ENCODE data around the gene NADSYN1. TPM values are rescaled to one million over a fixed set of nuclear protein-coding genes. Genes with fewer than 3 reads are reported as not detected.
"Not testable (repeated sequence)": the region's sequence is repeated elsewhere in the genome, so short reads cannot be mapped to it uniquely, and the experiment has no call there.

The NADSYN1 gene
- total RNA-seq, 1 donor from 2014 or later, result 71.0 TPM

DNA sequence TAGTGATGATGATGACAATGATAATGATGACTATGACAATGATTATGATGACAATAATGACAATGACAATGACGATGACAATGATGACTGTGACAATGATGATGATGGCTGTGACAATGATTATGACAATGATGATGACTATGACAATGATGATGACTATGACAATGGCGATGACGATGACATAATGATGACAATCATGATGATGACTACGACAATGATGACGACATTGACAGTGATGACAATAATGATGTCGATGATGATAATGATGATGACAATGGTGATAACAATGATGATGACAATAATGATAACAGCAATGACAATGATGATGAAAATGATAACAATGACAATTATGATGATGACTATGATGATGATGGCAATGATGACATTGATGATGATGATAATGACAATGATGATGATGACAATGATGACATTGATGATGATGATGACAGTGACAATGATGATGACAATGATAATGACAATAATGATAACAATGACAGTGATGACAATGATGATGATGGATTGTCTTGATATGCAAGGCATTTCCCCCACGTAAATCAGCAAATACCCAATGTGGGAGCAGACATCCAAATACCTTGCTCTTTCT is 42.5 kb upstream of the NADSYN1 start:
- Mint-ChIP-seq H3K27me3 (ENCODE audit: low read depth) (peaks cover 17% of the 10 kb centered on the region), H3K9me3 (peaks cover 7% of the 10 kb centered on the region), H3K27ac (no peak overlapping the region), H3K4me3 (no peak overlapping the region), H3K4me1 (peaks cover 2% of the 10 kb centered on the region), H3K36me3 (no peaks in the 10 kb centered on the region)
- no peak for DNase-seq (ENCODE audit: low spot score in 2 of 2, unreplicated experiment in 2 of 2)
- TF ChIP-seq, protein P1, sequence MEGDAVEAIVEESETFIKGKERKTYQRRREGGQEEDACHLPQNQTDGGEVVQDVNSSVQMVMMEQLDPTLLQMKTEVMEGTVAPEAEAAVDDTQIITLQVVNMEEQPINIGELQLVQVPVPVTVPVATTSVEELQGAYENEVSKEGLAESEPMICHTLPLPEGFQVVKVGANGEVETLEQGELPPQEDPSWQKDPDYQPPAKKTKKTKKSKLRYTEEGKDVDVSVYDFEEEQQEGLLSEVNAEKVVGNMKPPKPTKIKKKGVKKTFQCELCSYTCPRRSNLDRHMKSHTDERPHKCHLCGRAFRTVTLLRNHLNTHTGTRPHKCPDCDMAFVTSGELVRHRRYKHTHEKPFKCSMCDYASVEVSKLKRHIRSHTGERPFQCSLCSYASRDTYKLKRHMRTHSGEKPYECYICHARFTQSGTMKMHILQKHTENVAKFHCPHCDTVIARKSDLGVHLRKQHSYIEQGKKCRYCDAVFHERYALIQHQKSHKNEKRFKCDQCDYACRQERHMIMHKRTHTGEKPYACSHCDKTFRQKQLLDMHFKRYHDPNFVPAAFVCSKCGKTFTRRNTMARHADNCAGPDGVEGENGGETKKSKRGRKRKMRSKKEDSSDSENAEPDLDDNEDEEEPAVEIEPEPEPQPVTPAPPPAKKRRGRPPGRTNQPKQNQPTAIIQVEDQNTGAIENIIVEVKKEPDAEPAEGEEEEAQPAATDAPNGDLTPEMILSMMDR (IDR thresholded peaks at IDR 0.05; ENCODE audit: unreplicated experiment), result no peak

DNA sequence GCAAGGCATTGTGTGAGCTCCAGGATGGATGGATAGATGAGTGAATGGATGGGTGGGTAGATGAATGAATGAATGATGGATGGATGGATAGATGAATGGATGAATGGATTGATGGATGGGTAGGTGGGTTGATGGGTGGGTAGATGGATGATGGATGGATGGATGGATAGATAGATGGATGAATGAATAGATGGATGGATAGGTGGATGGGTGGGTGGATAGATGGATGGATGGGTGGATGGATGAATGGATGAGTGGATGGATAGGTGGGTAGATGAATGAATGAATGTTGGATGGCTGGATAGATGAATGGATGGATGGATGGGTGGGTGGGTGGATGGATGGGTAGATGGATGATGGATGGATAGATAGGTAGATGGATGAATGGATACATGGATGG is 38.4 kb upstream of the NADSYN1 start:
- Mint-ChIP-seq H3K27me3 (ENCODE audit: low read depth) (peaks cover 23% of the 10 kb centered on the region), H3K4me3 (no peak overlapping the region), H3K36me3 (no peaks in the 10 kb centered on the region)

DNA sequence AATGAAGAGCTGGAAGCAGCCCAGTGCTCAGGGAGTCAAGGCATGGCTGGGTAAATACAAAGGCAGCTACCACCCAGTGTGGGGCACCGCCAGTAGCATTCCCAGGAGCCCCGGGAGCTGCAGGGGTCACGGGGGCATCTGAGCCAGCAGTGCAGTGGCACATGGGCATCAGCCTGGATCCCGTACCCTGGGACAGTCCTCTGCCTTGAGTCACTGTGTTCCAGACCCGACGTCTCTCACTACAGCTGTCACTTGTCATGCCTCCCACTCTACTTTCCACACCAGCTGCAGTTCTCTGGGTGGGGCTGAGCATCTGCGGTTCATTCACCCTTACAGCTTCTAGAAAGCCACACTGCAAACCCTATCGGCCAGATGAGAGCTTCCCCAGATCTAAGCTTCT is 34.4 kb upstream of the NADSYN1 start:
- DNase-seq (ENCODE audit: low spot score in 2 of 2, unreplicated experiment in 2 of 2), result no peak
- Mint-ChIP-seq H3K27me3 (ENCODE audit: low read depth) (peaks cover 24% of the 10 kb centered on the region), H3K36me3 (no peaks in the 10 kb centered on the region), H3K4me3 (no peak overlapping the region), H3K4me1 (no peaks in the 10 kb centered on the region), H3K27ac (no peak overlapping the region), H3K9me3 (no peaks in the 10 kb centered on the region)
- TF ChIP-seq, protein P1 (IDR thresholded peaks at IDR 0.05; ENCODE audit: unreplicated experiment), result no peak

More for the DNA sequence above, 38.4 kb upstream of the NADSYN1 start:
- Mint-ChIP-seq H3K4me1 (no peaks in the 10 kb centered on the region), H3K9me3 (peaks cover 7% of the 10 kb centered on the region), H3K27ac (no peak overlapping the region)
- TF ChIP-seq, protein P1 (IDR thresholded peaks at IDR 0.05; ENCODE audit: unreplicated experiment), result no peak
- no peak for DNase-seq (ENCODE audit: low spot score in 2 of 2, unreplicated experiment in 2 of 2)

DNA sequence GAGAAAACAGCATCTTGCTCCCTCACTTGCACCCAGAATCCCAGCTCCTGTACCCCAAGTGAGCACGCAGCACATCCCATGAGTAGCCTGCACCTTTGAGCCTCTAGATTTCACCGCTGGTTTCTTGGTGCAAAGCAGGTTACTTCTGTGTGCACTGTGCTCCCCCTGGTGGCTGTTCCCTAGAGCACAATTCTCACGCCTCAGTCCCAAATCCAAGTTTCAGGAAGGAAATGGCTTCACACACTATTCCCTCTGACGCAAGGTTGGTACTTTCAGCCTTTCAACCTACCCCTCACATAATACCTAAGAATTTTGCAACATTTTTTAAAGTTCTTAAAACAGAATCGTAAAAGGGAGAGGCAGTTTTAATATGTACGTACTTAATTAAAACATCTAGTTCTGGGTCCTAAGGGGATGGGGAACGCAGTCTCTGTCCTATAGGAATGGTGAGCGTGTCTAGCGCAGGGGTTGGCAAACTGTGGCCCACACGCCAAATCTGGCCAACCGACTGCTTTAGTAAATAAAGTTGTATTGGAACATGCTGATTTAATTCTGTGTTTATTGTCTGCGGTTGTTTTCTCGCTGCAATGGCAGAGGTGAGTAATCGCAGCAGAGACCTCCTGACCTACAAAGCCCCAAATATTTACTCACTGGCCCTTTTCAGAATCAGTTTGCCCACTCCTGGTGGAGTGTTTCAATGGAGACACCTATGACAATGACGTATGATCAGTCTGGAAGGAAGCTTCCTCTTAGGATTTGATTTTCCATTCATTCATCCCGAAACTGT is 32.4 kb upstream of the NADSYN1 start:
- H3K36me3 Mint-ChIP-seq, result no peaks in the 10 kb centered on the region
- no peak for DNase-seq (ENCODE audit: low spot score in 2 of 2, unreplicated experiment in 2 of 2)

DNA sequence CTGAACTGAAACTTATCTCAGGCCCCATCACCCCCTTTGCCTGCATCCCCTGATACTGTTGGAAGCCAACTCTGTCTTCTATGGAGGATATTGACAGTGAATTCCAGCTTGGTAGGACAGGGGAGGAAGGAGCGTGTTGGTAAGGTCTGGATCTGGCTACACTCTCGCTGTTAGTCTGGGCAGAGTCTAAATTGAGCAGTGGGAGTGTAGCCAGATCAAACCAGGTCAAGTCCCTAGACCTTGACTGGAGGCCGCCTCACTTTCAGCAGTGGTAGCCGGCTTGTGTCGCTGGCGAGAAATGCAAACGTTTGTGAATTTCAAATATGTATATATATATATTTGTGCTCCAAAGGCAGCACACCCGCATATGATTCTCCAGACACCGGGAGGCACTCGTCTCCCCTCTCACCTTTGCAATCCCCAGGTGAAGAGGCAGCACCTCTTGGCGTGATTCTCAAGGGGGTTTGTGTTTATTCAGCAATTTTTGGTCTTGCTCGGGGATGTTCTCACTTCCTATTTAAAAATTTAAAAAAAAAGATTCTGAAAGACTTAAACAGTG is 31.5 kb upstream of the NADSYN1 start:
- TF ChIP-seq, protein P1 (IDR thresholded peaks at IDR 0.05; ENCODE audit: unreplicated experiment), result no peak
- H3K27ac Mint-ChIP-seq, result no peak overlapping the region
- H3K27me3 Mint-ChIP-seq (ENCODE audit: low read depth), result peaks cover 6% of the 10 kb centered on the region
- no peak overlapping the region for H3K4me3 Mint-ChIP-seq
- peaks cover under 1% of the 10 kb centered on the region for H3K9me3 Mint-ChIP-seq
- DNase-seq (ENCODE audit: low spot score in 2 of 2, unreplicated experiment in 2 of 2), result no peak
- no peaks in the 10 kb centered on the region for H3K4me1 Mint-ChIP-seq
- no peaks in the 10 kb centered on the region for H3K36me3 Mint-ChIP-seq

More for the DNA sequence above, 32.4 kb upstream of the NADSYN1 start:
- TF ChIP-seq, protein P1 (IDR thresholded peaks at IDR 0.05; ENCODE audit: unreplicated experiment), result peak; percentile 58
- no peaks in the 10 kb centered on the region for H3K9me3 Mint-ChIP-seq
- H3K27me3 Mint-ChIP-seq (ENCODE audit: low read depth), result peaks cover 13% of the 10 kb centered on the region
- H3K27ac Mint-ChIP-seq, result no peak overlapping the region
- H3K4me3 Mint-ChIP-seq, result no peak overlapping the region
- no peaks in the 10 kb centered on the region for H3K4me1 Mint-ChIP-seq

DNA sequence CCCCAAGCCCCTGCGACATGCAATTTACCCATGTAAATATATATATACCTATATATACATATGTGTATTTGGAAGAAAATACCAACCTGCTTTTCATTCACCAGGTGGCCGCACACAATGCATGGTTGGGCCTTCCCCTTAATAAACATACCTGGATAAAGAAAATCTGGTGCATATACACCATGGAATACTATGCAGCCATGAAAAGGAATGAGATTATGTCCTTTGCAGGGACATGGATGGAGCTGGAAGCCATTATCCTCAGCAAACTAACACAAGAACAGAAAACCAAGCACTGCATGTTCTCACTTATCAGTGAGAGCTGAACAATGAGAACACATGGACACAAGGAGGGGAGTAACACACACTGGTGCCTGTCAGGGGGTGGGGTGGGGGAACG is 30.7 kb upstream of the NADSYN1 start:
- DNase-seq (ENCODE audit: low spot score in 2 of 2, unreplicated experiment in 2 of 2), result not testable (repeated sequence)

More for the DNA sequence above, 30.7 kb upstream of the NADSYN1 start:
- H3K4me3 Mint-ChIP-seq; H3K9me3 Mint-ChIP-seq; H3K27ac Mint-ChIP-seq; H3K36me3 Mint-ChIP-seq; H3K4me1 Mint-ChIP-seq; H3K27me3 Mint-ChIP-seq (ENCODE audit: low read depth): not testable (repeated sequence)
